HG03469 (cell line): ENCODE results near the gene DEDD.

ENCODE experiments used
- ATAC-seq: cut with Tn5 transposase; IDR thresholded peaks from one replicate; pipeline ENCODE4 v1.9.1; 2021; ENCODE audit warnings: mild to moderate bottlenecking, moderate library complexity, moderate number of reproducible peaks; ENCODE audit not compliant: unreplicated experiment

DEDD gene

GRCh38 chr1:161163793-161164192, 31.3 kb upstream of the DEDD start:
- no peak for ATAC-seq

DNA sequence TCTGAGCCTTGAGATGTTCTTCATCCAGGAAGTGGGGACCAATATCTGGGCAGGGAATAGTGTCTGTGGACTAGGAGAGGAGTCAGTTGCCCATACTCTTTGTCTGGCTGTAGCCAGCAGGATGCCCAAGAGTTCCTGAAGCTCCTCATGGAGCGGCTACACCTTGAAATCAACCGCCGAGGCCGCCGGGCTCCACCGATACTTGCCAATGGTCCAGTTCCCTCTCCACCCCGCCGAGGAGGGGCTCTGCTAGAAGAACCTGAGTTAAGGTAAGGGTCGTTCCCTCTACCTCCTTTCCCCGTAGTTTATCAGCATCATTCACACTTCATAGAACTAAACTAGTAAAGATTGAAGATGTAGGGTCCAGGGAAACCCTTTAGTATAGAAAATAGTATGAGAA, 30.3 kb upstream of the DEDD start:
- no peak for ATAC-seq

DNA sequence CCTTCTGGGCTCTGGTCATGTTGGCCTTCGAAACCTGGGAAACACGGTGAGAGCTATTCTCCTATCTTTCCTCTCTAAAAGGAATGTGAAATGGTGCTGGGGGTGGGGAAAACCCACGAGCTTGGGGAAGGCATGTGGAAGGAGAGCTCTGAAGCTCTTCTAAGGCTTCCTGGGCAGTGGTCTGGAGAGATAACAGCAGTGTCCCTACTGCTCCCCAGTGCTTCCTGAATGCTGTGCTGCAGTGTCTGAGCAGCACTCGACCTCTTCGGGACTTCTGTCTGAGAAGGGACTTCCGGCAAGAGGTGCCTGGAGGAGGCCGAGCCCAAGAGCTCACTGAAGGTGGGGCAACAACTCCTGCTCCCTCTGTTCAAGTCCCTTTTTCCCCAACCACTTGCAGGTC, 29.6 kb upstream of the DEDD start:
- ATAC-seq: no peak

DNA sequence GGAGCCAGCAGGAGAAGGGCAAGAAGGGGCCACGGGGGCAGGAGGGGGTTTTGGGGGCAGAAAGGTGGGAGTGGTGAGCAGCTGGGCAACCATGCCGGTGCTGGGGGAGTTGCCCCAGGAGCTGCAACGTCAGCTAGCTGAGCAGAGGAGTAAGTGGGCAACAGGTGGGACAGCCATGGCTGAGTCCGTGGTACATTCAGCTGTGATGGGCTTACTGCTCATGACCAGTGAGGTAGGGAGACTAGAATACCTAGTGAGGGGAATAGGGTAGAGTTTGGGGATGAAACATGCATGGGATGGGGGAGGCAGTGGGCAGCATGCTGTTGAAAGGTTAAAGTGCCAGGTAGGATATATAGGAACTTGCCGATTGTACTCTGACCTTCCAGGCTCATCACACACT, 29.2 kb upstream of the DEDD start:
- ATAC-seq: no peak

DNA sequence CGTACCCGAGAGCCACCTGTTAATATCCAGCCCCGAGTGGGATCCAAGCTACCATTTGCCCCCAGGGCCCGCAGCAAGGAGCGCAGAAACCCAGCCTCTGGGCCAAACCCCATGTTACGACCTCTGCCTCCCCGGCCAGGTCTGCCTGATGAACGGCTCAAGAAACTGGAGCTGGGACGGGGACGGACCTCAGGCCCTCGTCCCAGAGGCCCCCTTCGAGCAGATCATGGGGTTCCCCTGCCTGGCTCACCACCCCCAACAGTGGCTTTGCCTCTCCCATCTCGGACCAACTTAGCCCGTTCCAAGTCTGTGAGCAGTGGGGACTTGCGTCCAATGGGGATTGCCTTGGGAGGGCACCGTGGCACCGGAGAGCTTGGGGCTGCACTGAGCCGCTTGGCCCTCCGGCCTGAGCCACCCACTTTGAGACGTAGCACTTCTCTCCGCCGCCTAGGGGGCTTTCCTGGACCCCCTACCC, 28.2 kb upstream of the DEDD start:
- no peak for ATAC-seq

DNA sequence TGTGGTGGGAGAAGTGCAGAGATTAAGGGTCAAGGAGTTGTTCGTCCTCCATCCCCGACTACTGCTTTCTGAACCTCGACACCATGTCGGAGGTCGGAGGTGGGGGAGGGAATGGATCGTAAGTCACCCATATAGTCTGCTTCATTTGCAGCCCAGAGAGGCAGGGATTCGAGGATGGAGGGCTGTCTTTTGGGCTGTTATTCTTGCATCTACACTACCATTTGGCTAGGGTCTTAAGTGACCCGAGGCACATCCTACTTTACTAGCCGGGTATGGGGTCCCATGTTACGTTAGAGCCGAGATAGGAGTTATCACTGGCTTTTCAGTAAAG, 27.4 kb upstream of the DEDD start:
- no peak for ATAC-seq

DNA sequence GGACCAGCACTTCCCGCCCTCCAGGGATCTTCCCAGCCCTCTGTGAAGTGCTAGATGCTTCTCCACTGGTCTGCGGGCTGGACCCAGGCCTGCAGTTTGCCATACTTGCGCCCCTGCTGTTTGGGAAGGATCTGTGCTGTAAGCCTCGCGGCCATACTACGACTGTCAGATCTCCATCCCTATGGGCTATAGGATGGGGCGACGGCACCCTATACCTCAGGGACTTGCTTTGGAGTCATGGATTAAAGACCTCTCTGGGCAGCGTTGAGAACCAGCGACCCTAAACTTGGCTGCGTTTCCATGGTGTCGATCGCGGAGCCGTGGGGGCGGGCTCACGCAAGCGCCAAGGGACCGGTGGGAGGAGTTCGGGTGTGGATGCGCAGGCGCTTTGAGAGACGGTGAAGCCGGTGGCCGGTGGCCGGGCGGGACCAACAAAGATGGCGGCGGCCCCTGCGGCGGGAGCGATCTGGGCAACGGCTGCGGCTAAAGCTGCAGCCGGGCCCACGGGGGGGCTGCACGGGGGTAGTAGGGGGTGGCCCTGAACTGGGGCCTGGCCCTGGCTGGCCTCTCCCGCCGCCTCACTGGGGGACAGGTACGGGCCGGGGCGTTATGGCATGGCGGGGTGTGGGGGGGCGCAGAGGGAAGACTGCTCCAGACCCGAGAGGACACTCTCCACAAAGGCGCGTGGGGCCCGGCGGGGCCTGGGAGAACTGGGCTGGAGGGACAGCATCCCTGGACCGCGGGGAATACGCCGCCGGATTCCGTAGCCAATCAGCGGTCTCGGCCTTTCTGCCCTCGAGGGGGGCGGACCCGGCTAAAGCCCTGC, 26.8 kb upstream of the DEDD start, which contains the start of gene USP21:
USP21 (plus strand) TSS at position 414 of the 826 bp plus-strand sequence. CDS start 1,141 bp downstream, outside the sequence.
- peak; percentile 64 for ATAC-seq

DNA sequence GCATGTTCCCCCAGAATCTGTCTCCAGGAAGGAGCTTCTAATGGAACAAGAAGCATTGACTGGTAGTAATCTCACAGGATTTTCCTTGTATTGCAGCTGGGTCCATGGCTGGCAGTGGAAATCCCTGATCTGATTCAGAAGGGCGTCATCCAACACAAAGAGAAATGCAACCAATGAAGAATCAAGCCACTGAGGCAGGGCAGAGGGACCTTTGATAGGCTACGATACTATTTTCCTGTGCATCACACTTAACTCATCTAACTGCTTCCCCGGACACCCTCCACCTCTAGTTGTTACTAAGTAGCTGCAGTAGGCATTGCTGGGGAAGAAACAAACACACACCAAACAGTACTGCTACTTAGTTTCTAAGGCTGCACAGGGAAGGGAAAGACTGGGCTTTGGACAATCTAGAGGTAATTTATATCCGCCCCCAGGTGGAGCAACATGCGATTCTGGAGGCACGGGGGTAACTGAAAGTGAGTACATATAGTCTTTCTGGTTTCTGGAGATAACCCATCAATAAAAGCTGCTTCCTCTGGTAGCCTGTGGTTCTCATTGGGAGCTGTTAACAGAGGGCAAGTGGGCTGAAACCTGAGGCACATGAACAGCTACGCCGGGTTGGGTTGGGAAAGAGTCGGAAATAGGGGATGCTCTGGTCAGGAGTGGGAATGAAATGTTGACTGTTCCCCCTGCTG, 26.0 kb upstream of the DEDD start:
- no peak for ATAC-seq

- no peak for ATAC-seq
Measured at GRCh38 chr1:161157867-161158266, 25.4 kb upstream of the DEDD start.

GRCh38 chr1:161153682-161154337, 21.3 kb upstream of the DEDD start, which contains the start of gene UFC1:
UFC1 (plus strand) TSS chr1:161153978; CDS start chr1:161153998, 20 bp downstream.
- ATAC-seq: peak; percentile 70

- ATAC-seq: no peak
Measured at GRCh38 chr1:161153176-161153575, 20.7 kb upstream of the DEDD start.

DNA sequence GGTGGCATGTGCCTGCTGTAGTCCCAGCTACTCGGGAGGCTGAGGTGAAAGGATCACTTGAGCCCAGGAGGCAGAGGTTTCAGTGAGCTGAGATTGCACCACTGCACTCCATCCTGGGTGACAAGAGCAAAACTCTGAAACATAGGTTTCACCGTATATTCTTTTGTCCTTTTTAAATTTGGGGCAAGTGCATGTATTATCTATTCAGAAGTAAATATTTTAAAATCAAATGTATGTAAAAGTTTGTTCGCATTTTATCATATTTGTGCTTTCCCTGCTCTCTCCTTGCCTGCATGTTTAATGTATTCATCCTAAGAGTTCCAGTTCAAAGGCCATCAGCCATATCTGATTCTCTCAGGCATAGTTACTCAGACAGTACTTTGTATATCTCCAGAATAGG, 13.4 kb upstream of the DEDD start:
- no peak for ATAC-seq

GRCh38 chr1:161140755-161141400, 8.4 kb upstream of the DEDD start:
- no peak for ATAC-seq

DNA sequence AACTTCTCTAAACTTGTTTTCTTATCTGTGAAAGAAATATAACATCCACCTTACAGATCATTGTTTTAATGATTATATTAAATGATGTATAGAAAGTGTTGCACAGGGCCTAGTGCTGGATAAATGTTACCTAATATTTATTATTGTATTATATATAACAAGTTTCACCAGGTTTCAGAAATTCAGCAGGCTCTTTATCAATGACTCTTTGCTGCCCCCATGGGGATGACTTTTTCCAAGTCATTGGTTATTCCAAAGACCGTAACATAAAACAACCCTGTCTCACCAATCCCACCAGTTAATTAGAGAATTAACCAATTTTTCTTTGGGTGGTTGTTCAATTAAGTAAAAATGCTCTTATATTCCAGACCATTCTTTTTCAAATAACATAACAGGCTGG, 7.3 kb upstream of the DEDD start:
- no peak for ATAC-seq

DNA sequence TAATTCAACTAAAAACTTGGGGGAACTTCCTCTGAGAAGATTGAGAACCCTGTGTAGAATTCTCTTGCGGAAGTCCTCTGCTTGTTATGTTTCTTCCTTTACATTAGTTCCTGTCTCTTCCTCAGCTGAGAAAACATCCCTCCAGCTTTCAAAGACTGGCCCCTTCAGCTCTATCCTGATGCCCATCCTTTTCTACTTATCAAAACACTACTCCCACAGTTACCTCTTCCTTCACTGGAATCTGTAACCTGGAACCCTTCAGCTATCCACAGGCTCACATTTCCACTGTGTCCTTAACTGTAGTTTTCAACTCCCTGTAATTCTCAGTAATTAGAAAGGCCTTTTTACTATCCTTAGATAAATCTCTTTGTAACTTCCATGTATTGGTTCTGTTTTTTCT, 6.0 kb upstream of the DEDD start:
- no peak for ATAC-seq

GRCh38 chr1:161137881-161138280, 5.4 kb upstream of the DEDD start:
- ATAC-seq: no peak

- no peak for ATAC-seq
Measured at GRCh38 chr1:161133220-161133740, 813 bp upstream of the DEDD start.

GRCh38 chr1:161131523-161132409, 701 bp downstream of the DEDD start:
- peak; percentile 8 for ATAC-seq

DNA sequence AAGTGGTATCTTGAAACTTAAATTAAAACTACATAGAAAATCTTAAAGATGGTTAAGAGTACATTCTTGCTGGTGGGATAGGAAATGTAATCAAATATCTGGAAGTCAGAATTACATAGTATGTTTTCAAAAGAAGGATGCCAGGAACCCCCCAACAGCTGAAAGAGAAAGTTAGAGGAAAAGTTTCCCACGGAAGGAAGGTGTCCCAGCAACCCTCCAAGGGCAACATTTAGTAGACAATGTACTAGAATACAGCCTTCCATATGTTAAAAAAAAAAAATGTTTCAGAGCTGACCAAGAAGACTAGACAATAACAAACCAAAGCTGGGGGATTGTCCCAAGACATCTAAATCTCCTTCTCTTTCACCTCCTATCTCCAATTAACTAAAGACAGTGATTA, 2.2 kb downstream of the DEDD start:
- ATAC-seq: no peak
